ENCODE measurements around the gene ECI1.

ECI1 gene

GRCh38 chr16:2280981-2281542, 29.7 kb upstream of the ECI1 start:
- DNase-seq (ENCODE audit: extremely low spot score): no peak
- CTCF ChIA-PET: interaction anchor here (0.6 to 1.4 kb wide), 2 partner anchors 20 to 59 kb away, joined by 3 read pairs; partner anchors contain the start of gene ABCA3
- TF ChIP-seq CTCF (IDR thresholded peaks at IDR 0.05; ENCODE audit: control extremely low read depth, extremely low read depth, low read depth, missing control alignments): no peak
- POLR2A ChIA-PET: no interaction called here

- no peak for DNase-seq (ENCODE audit: extremely low spot score)
- ChIA-PET POLR2A (no interaction called here), CTCF (interaction anchor here (0.6 to 1.4 kb wide), 3 partner anchors 19 to 157 kb away, joined by 3 read pairs; partner anchors contain the start of gene ABCA3)
- no peak for TF ChIP-seq CTCF (IDR thresholded peaks at IDR 0.05; ENCODE audit: control extremely low read depth, extremely low read depth, low read depth, missing control alignments)
These were observed 29.1 kb upstream of the ECI1 start for GRCh38 chr16:2280461-2280860.

- TF ChIP-seq CTCF (IDR thresholded peaks at IDR 0.05; ENCODE audit: control extremely low read depth, extremely low read depth, low read depth, missing control alignments): no peak
- ChIA-PET CTCF (interaction anchor here (1.2 to 1.5 kb wide), 3 partner anchors 10 to 158 kb away, joined by 3 to 4 read pairs (median 4); partner anchors contain the start of gene ABCA3), POLR2A (no interaction called here)
- DNase-seq (ENCODE audit: extremely low spot score): no peak
These were observed 27.8 kb upstream of the ECI1 start for GRCh38 chr16:2278956-2279800.

- no peak for TF ChIP-seq CTCF (IDR thresholded peaks at IDR 0.05; ENCODE audit: control extremely low read depth, extremely low read depth, low read depth, missing control alignments)
- POLR2A ChIA-PET: no interaction called here
- CTCF ChIA-PET: interaction anchor here (1.4 kb wide), 1 partner anchor 11 kb away, joined by 4 read pairs; no protein-coding TSS in a partner anchor
- no peak for DNase-seq (ENCODE audit: extremely low spot score)
These were observed 26.9 kb upstream of the ECI1 start for GRCh38 chr16:2278272-2278608.

- ChIA-PET POLR2A (no interaction called here), CTCF (no interaction called here)
- TF ChIP-seq CTCF (IDR thresholded peaks at IDR 0.05; ENCODE audit: control extremely low read depth, extremely low read depth, low read depth, missing control alignments): no peak
- DNase-seq (ENCODE audit: extremely low spot score): no peak
These were observed 26.3 kb upstream of the ECI1 start for GRCh38 chr16:2277466-2278271.
